Heart left ventricle (tissue), 13 donors: Measurements from ENCODE around the gene ASTL.

Source experiments
- POLR2A ChIP-seq, 2 donors: fragments of 450-650 bp; IDR thresholded peaks; one replicate each; pipeline ENCODE4 v1.6.1; 2017; ENCODE audit warnings: antibody characterized with exemption in 2 of 2, mild to moderate bottlenecking in 2 of 2, moderate library complexity in 2 of 2
- TF ChIP-seq, protein P1 (sequence below), 12 donors: fragments of 200-600 bp; sonication (generic) in 4 of 12; IDR thresholded peaks; one replicate each; pipeline versions ENCODE4 v1.5.0 to v1.8.0; 2018 to 2022; ENCODE audit warnings: antibody characterized with exemption in 12 of 12, mild to moderate bottlenecking in 5 of 12
- donor health status: ischemic (EF 13 %, LVEDD 7.1; RV severe dilation, severe dysfunction).
- donor health status: DM: no; HTN: yes; CAD: no.
- donor health status: DM: no; HTN: no; CAD: no.
- donor health status: ischemic (EF 25% LVEDD 6.9; RV normal size, moderate dysfunction).
- donor health status: ischemic (EF 25% LVEDD 5.7; RV mildly dilated, moderate dysfunction).
- donor health status: ischemic (EF 35%, LVEDD 5.7; RV mildly dilated, moderate dysfunction).
- donor health status: nonischemic (EF 11% LVEDD 7.7; RV severe dilation, severe dysfunction).
- donor health status: DM: yes; HTN: yes; CAD: no.
- donor health status: PGD.
- donor health status: ischemic (EF 29% LVEDD 5.4; RV normal size, mild dysfunction).
- donor health status: nonischemic (EF 23%, LVEDD 6.1; RV moderate dilation, normal function).

DNA sequence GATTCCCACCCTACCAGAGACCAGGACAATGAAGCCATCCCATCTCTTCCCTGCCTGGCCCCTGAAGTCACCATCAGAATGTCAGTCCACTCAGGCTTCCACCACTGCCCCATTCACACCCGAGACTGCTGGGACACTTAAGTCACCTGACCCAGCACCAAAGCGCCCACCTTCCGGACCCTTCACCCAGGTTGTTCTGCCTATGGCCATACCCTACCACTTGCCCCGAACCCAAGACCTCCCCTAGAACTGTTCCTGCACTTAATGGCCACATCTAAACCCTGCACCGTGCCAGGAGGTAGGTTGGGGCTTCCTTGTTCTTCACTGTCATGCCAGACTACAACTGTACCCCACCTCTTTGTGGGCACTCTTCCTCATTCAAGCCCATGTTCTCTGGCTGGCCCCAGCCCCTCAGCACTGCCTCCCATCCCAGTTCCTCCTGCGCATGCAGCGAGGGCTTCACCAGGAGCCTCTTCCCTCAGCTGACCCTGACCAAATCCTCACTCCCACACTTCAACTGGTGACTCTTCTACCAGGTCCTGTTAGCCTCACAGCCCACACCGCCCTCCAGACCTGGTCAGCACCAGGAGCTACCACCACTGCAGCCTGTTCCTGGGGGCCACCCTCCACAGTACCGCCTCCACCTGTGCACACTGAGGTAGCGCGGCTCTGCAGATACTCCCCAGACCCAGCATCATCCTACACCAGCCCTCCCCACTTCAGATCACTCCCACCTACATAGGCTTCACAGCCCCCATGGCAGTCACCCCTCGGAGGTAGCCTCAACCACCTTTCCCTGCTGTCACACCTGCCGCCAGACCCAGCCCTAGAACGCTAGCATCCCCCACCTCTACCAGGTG is 13.7 kb downstream of the ASTL start:
- TF ChIP-seq, protein P1, sequence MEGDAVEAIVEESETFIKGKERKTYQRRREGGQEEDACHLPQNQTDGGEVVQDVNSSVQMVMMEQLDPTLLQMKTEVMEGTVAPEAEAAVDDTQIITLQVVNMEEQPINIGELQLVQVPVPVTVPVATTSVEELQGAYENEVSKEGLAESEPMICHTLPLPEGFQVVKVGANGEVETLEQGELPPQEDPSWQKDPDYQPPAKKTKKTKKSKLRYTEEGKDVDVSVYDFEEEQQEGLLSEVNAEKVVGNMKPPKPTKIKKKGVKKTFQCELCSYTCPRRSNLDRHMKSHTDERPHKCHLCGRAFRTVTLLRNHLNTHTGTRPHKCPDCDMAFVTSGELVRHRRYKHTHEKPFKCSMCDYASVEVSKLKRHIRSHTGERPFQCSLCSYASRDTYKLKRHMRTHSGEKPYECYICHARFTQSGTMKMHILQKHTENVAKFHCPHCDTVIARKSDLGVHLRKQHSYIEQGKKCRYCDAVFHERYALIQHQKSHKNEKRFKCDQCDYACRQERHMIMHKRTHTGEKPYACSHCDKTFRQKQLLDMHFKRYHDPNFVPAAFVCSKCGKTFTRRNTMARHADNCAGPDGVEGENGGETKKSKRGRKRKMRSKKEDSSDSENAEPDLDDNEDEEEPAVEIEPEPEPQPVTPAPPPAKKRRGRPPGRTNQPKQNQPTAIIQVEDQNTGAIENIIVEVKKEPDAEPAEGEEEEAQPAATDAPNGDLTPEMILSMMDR (IDR thresholded peaks at IDR 0.05) = no peak
- TF ChIP-seq POLR2A (IDR thresholded peaks at IDR 0.05) = no peak
